Tongue (tissue), 2 donors: ENCODE measurements around the gene KIAA0040. TPM values are rescaled to one million over a fixed set of nuclear protein-coding genes. Genes with fewer than 3 reads are reported as not detected.

Source experiments
- DNase-seq: peaks from one replicate; pipeline ENCODE4 v3.0.0-alpha.2; 2015
- total RNA-seq: library from RNA; depleted of rRNA; stranded (reverse); fragments of >200 nt; gene quantifications from one replicate; pipeline ENCODE4 v1.2.3, GENCODE V29; 2014

The KIAA0040 gene
- total RNA-seq, 1 donor from 2014 or later: 21.8 TPM

DNA sequence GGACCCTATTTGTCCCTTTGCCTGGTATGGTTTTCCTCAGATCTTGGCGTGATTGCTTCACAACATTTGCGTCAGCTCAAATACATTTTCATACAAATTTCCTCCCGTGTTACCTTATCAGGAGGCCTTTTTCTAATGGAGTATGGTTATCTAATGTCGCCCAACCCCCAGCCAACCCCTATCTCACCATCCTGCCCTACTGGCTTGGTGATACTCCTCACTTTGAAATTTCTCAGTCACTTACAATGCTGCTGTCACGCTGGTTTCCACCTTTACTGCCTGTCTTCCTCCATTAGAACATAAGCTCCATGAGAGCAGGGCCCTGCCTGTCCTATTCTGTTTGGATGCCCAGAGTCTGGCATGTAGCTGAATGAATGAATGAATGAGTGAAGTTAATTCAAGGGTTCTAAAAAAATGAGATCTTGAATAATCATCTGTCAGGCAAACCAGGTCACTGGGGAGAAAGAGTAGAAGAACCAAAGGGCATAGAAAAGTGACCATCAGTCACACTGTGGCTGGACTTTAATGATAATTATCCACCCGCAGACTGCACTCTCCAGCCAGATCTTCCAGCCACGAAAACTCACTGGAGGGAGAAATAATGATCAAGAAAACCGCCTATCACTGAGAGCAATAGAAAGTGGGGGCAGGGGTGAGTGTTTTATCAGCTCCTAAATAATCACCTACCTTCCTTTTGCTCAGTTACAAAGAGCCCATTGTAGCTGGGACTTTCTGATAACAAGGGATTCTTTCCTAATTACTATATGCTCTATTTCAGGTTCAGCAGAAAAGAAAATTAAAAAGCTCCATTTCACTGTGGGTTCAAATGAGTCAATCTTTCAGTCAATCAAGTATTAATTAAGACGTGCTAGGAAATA lies 21.3 kb downstream of the KIAA0040 start:
- no peak for DNase-seq

GRCh38 chr1:175169286-175170018 lies 23.1 kb downstream of the KIAA0040 start:
- DNase-seq: no peak

- no peak for DNase-seq
Observed at GRCh38 chr1:175168782-175169181, 23.8 kb downstream of the KIAA0040 start.

GRCh38 chr1:175167861-175168260 lies 24.7 kb downstream of the KIAA0040 start:
- DNase-seq: no peak

GRCh38 chr1:175166746-175167145 lies 25.8 kb downstream of the KIAA0040 start:
- DNase-seq: no peak

DNA sequence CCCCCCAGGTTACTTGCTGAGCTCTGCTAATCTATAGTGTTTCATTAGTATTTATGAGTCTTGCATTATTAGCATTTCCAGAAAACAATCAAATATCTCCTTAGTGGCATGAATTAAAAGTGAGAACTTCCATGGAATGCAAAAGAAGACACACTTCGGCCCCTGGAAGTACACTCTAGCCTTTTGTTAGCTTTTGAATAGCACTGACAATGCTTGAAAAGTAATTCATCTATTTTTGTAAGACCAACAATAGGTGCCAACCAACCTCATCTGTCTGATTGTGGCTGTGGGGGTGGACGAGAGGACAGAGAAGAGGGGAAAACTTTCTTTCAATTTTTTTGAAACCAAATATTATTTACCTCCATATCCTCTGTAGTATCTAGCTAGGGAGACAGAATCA lies 27.8 kb downstream of the KIAA0040 start:
- DNase-seq: no peak

DNA sequence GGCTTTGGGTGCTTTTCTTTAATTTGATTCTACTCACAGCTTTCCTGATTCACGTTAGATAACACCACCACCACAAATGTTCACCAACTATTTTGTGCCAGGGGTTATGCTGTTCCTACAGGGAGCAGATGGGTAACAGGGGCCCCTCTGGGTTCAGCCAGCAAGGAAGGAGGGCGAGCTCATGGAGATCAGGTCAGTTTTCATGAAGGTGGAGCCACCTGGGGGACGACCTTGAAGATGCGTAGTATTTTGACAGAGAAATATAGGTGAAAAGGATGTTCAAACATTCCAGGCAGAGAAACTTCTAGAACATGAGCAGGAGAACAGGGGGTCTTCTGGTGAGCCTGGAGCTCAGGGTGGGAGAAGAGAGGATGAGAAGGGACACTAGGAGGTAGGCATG lies 28.9 kb downstream of the KIAA0040 start:
- DNase-seq: no peak

- DNase-seq: peak; percentile 70
Observed at GRCh38 chr1:175162955-175163354, 29.6 kb downstream of the KIAA0040 start.

DNA sequence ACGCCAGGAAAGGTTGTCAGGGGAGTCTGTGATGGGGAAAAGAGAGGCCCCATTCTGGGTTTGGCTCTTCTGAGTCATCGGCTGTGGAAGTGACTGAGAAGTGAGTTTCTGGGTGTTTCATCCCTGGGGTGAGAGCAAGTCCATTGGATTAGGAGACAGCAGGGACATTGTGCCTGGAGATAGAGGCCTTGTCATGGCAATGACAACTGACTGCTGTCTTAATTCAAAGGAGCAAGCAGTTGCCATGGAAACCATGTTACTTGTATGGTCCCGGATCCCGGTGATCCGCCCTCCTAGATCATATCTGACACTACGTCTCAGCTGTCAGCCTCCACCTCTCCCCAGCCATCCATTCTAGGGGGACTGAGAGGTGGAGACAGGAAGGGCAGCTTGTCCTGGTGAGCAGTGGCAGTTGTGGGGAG lies 34.4 kb downstream of the KIAA0040 start:
- no peak for DNase-seq

DNA sequence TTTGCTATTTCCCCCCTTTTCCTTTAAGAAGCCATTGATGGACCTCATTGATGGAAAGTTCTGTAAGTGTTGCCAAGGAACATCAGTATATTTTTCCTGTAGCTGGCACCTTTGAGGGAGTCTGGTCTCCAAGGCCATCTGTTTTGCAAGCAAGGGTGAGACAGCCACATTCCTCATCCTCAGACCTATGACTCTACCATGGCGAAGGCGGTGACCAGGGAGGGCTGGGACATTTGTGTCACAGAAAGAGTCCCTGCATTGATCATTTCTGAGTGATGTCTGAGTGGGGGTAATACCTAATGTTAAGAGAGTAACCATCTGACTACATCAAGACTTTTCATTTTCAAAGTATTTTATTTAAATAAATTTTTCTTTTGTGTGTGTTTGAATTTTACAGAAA lies 35.4 kb downstream of the KIAA0040 start:
- DNase-seq: no peak

- no peak for DNase-seq
Observed at GRCh38 chr1:175155936-175156335, 36.6 kb downstream of the KIAA0040 start.

DNA sequence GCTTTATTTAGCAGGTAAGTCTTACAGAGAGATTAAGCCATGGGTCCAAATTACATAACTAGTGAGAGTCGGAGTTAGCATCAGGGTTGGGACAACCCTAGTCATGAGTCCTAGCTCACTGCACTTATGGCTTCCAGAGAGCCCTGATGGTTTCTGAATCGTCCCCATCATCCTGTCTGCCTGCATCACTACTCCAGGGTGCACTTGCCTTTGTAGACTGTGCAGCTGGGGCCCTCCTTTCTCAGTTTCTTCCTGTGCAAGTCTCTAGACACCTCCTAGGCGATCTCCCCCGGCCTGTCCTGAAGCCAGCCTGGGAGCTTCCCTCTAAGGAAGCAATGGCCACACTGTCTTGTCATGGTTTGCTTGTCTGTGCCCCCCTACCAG lies 37.1 kb downstream of the KIAA0040 start:
- DNase-seq: no peak

- DNase-seq: peak; percentile 82
Observed at GRCh38 chr1:175154629-175155472, 37.7 kb downstream of the KIAA0040 start.

DNA sequence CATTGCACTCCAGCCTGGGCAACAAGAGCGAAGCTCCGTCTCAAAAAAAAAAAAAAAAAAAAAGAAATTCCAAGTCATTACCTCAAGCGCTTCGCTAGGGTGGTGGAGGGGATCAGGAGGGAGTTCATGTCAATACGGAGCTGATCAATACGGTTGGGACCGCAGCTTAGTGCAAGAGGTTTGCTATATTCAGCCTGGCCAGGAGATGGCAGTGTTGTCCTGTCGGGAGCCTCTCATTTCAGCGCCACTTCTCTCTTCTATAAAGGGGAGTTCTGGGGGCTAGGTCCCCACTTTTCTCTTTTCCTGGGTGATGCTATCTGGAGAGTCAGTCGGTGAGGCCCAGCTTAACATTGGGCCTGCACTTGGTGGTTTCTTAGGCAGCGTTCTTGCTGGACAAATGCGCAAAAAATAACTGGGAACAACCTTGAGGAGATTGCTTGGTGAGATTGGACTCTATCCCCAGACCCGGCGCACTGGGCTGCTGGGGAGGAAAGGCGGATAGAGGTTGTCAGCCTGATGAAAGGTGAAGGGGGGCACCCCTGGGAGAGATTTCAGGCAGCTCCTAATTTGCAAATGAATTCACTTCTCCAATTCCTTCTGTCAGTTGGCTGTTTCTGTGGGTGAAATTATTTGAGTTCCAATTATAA lies 40.4 kb downstream of the KIAA0040 start:
- peak; percentile 71 for DNase-seq

DNA sequence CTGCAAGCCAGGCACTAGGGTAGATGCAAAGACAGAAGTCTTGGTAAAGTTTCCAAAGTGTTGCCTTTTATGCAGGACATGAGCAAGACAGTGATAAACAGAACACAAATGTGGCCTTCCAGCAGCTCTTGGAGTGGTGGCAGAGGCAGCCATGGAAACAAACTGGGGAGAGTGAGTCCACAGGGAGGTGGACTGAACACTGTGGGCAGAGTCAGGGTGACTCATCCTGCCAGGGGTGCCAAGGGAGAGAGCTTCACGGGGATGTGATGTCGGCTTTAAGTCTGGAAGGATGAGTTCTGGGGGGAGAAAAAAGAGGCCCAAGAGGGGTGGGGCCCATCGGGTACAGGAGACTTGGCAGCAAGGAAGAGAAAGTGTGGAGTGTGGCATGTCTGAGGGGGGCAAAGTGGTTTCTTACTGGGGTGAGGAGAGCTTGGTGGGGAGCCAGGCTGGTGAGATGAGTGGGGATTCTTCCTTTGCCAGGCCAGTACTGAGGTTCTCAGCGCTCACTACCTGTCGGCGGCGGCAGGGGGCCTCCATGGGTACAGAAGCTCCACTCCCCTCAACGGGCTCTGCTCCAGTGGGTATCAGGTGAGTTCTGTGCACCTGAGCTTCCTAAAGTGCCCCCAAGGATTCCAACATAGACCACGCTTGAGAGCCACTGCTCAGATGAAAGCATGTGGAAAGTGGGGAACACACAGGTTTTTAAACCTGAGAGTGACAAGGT lies 41.8 kb downstream of the KIAA0040 start:
- no peak for DNase-seq

GRCh38 chr1:175148068-175148467 lies 44.5 kb downstream of the KIAA0040 start:
- no peak for DNase-seq

GRCh38 chr1:175147569-175147968 lies 45.0 kb downstream of the KIAA0040 start:
- no peak for DNase-seq

DNA sequence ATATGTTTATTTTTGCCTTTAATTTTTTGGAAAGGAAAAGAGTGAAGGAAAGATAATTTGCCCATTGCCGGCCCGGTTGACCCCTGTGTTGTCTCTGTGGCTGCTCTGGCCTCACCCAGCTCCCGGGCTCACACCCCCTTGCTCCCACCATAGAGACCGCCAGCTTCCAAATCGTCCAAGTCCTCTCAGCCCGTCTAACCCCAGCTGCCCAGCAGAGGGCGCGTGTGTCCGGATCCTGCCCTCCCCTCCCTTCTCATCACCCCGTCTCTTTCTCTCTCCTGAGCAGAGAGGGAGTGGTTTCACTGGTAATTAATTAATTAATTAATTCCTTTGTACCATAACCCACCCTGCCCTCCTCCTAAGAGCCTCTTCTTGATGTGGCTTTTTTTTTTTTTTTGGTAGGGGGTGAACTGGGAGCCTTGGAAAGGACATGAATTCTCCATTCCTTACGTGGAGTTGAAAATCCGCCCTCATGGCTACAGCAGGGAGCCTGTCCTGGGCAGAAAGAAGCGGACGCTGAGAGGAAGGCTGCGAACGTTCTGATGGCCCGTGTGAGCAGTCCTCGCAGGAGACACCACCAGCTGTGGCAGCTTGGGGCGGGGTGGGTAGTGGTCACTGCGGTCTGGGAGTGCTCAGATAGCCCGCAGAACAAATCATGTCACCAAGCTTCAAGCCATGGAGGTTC lies 45.9 kb downstream of the KIAA0040 start:
- peak; percentile 80 for DNase-seq

- no peak for DNase-seq
Observed at GRCh38 chr1:175145899-175146528, 46.6 kb downstream of the KIAA0040 start.

GRCh38 chr1:175138579-175138978 lies 54.0 kb downstream of the KIAA0040 start:
- no peak for DNase-seq
